Stimulated activated CD8-positive, alpha-beta memory T cell treated with anti-CD3 and anti-CD28 coated beads, Interleukin-4, amount 100 ng/mL, for 4 hours (primary cell): ENCODE results near the gene PRDM16.

Experiments used
- DNase-seq, 2 donors: peaks; one replicate each; pipeline ENCODE4 v3.0.0-alpha.2; 2020; ENCODE audit warnings: low read depth in 2 of 2, low spot score in 1 of 2

Gene PRDM16

DNA sequence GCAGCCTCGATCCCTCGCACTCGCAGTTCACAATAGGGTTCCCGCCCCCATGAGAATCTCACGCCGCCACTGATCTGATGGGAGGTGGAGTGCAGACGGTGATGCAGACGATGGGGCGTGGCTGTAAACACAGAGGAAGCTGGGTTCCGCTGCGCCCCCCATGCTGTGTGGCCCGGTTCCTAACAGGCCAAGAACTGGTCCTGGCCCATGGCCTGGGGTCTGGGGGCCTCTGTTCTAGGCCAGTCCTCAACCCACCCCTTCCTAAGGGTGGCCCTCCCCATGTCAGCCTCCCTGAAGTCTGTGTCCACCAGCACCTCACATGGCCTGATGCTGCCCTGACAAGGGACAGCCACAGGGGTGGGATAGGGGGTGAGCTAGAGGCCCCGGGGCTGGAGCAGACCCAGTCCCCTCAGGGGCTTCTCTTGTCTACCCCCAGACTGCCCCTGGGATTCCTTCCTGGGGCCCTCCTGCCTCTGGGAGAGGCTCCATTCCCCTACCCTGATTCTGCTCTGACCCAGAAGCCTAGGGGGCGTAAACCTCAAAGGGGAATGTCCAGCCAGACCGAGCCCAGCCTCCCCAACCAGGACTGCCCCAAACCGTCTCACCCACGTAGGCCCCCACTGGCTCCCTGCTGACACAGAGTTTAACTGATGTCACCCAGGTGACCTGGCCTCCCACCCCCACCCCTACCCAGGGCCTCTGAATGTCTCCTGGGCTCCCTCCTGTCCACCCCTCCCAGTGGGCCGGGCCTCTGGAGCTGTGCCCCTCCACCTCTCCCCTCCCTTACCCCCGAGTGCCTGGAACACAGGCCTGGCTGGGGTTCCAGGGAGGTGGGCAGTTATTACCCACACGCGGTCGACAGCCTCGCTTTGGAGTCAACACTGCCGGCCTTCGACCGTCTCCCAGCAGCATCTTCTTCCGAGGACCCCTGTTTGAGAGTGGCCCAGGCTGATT, 370.6 kb downstream of the PRDM16 start:
- DNase-seq: no peak

DNA sequence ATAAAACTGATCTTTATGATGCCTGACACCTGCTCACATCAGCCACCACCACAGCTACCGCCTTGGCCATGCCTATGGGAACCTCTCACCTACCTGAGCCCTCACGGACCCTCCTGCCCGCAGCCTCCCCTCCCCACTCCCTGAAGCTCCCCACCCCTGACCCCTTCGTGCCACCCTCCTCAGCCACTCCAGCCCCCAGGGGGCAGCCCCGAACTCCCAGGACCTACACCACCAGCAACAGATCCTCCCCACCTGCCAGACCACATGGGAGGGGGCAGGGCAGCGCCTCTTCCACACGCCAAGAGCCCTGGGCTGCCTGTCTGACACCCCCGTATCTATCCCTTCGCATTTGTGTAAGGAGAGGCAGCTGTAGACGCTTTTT, 371.3 kb downstream of the PRDM16 start:
- no peak for DNase-seq

DNA sequence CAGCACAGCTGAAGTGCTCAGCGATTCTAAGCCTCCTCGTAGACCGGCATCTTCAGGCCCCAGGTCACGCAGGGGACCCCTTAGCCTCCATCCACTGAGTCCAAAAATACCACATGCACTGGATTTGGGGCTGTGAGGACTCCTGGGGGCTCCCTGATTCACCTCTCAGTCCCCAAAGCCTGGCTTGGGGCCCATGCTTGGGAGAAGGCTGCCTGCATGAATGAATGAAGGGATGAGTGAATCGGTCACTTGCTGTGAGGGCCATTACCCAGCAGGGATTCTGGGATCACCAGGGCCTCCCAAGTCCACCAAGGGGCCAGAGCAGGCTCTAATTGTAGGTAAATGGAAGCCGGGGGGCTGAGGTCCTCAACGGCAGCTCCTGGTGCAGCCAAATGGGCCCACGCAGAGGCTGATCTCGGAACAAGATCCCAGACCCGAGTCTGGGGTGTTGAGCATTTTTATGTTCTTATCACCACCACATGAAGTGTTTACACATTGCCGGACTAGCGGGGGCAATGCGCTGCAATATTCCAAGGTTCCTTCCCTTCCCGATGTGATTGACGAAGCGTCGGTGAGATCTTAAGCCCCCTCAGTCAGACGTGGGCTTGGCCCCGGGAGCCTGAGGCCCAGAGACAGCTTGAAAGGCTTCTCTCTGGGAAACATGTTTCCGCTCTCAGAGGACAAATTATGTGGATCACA, 371.9 kb downstream of the PRDM16 start:
- no peak for DNase-seq

GRCh38 chr1:3441410-3441847, 372.4 kb downstream of the PRDM16 start:
- no peak for DNase-seq

DNA sequence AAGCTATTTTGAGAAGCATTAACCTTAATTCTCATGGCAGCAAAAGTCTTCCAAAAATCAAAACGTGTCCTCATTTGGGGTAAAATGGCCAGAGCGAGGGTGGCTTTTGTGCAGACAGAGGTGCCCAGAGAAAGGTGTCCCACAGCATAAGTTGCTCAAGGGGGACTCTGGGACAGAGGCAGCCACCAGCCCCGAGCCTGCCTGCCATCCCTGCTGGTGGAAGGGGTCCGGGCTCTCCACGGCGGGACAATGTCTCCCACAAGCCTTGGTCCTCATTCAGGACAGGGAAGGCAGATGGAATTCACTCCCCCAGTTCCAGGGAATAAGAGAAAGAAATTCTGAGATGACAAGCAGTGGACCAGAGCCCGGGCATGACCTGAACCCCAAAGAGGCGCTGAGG, 372.9 kb downstream of the PRDM16 start:
- no peak for DNase-seq

- no peak for DNase-seq
Observed at GRCh38 chr1:3442331-3442730, 373.3 kb downstream of the PRDM16 start.

DNA sequence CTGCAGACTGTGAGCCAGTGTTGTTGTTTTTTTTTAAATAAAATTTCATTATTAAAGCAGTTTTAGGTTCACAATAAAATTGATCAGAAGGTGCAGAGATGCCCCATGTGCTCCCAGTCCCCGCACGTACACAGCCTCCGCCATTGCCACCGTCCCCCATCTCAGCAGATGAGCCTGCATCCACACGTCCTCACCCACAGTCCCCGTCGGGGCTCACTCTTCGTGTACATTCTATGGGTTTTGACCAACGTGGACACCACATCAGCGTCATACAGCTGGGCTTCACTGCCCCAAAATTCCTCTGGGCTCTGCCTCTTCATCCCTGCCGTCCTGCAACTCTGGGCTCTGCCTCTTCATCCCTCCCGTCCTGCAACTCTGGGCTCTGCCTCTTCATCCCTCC, 373.9 kb downstream of the PRDM16 start:
- DNase-seq: no peak

DNA sequence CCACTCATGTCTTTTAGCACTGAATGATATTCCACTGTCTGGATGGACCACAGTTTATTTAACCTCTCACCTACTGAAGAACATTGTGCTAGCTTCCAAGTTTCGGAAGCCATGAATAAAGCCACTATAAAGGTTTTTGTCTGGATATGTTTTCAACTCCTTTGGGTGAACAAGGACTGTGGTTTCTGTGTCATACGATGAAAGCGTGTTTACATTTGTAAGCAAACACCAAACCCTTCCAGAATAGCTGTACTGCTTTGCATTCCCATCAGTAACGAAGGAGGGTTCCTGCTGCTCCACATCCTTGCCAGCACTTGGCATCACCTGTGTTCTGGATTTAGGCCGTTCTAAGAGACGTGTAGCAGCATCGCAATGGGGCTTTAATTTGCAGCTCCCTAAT, 374.8 kb downstream of the PRDM16 start:
- DNase-seq: no peak

DNA sequence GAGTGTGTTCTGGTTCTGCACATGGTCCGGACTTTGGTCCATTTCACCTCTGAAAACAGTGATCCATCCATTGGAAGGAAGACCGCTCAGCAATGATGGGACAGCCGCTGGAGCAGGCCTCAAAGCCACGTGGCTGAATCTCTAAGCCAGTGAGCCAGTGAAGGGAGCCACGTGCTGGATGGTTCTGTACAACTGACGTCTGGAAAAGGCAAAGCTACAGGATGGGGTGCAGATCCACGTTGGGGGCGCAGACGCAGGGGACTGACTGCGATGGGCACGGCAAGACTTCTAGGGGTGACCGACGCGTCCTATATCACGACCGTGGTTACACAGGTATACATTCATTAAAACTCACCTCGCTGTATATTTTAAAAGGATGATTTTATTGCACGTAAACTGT, 375.3 kb downstream of the PRDM16 start:
- DNase-seq: no peak

- no peak for DNase-seq
Observed at GRCh38 chr1:3444736-3445135, 375.7 kb downstream of the PRDM16 start.

DNA sequence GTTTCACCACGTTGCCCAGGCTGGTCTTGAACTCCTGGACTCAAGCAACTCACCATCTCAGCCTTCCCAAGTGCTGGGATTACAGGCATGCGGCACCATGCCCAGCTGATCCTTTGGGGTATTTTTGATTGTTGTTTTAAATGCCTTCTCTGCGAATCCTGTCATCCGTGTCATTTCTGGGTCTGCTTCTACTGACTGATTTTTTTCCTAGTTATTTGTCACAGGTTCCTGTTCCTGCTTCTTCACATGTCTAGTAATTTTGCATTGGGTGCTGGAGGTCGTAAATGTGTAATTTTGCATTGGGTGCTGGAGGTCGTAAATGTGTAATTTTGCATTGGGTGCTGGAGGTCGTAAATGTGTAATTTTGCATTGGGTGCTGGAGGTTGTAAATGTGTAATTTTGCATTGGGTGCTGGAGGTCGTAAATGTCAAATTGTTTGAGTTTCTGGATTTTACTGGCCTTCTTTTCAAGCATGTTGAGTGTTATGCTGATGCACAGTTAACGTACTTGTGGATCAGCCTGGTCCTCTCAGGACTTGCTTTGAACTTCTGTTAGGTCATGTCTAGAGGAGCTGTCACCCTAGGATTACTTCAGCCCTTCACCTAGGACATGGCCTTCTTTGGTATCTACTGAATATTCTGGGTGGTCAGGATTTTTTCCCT, 381.3 kb downstream of the PRDM16 start:
- no peak for DNase-seq

DNA sequence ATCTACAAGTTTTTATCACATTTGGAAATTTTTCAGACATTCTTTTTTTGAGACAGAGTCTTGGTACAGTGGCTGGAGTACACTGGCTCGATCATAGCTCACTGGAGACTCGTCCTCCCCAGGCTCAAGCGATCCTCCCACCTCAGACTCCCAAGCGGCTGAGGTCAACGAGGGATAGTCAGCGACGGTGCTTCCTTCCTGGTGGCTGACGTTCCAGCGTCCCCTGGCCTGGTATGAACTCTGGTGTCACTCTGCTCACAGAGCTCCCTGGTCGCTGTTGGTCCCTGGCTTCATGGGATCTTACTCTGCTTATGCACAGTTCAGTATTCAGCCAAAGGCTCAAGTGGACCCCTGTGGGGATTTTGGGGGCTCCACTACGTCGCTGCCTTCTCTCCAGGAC, 382.0 kb downstream of the PRDM16 start:
- no peak for DNase-seq

- DNase-seq: no peak
Observed at GRCh38 chr1:3451994-3452865, 383.2 kb downstream of the PRDM16 start.

- DNase-seq: no peak
Observed at GRCh38 chr1:3452866-3453175, 383.8 kb downstream of the PRDM16 start.

GRCh38 chr1:3453203-3453761, 384.3 kb downstream of the PRDM16 start:
- peak; percentile 27 to 59 for DNase-seq

DNA sequence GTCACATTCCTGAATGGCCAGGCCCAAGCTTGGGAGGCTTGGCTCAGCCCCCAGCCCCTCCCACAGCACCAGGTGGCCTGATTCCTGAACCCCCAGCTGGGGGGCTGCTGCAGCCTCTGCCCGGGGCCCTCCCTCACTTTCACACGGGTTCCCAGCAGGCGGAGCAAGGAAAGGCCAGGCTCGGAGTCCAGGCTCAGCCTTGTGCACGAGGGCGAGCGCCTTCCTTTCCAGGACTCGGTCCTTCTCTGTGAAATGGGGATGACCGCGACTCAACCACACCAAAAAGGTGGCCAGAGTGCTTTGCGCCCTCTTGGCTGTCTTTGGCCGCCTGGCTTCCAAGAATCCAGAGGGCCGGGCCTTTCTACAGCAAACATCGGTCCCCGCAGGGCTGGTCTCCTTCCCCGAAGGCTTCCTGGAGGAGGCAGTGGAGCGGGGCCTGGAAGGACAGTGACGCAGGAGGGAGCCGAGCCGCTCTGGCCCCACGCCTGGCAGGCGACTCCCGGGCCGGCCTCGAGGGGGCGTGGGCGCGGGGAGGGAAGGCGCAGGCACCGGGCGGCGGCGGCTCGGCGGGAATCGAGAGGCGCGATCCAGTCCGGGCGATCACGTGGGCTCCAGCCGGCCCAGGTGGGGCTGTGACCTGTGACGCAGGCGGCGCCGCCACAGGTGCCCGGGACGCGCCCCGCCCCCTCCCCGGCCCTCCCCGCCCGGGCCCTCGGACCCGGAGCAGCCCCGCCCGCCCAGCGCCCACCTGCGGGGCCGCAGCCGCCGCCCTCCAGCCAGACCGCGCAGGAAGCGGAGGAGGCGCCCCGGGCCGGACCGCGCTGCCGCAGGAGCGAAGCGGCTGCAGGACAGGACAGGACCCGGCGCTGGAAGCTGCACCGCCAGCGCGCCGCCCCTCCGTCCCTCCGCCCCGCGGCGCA, 385.1 kb downstream of the PRDM16 start, which contains the start of gene ARHGEF16:
TSS of gene ARHGEF16 (plus strand) at position 775 of the 920 bp plus-strand sequence. CDS start 8,420 bp downstream, outside the sequence.
- peak in 1 of 2 donors; percentile 7 for DNase-seq

- no peak for DNase-seq
Observed at GRCh38 chr1:3454811-3455618, 386.0 kb downstream of the PRDM16 start.

DNA sequence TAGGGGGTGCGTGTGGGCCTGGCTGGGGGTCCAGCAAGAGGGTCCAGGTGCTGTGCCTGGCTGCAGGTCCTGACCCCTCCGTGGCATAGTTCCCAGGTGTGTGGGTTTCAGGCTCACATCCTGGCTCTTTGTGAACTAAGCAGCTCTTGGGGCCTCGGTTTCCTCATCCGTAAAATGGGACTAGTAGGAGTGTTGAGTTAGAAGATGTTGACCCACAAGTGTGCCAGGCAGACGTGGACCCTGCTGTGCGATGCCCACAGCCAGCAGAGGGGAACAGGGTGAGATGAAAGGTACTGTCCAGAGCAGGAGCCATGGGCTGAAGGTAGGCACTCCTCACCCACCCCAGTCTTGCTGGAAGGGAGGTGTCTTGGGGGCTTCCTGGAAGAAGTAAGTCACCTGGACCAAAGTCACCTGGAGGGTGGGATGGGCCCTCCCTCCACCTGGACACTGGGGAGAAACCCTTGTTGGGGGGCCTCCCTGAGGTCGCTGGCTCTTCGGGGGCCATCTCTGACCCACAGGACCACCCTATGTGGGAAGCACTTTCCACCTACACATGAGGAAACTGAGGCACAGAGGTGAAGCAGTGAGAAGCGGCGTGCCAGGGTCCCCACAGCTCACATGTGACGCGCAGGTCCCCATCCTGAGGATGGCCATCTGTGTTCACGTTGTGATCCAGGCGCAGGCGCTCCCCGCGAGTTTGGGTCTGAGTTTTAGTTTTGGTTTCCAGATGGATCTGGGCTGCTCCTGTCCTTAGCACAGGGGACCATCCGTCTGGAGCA, 386.9 kb downstream of the PRDM16 start:
- no peak for DNase-seq
